IMR-90 (cell line): ENCODE data around the gene FRY. TPM values are rescaled to one million over a fixed set of nuclear protein-coding genes. Genes with fewer than 3 reads are reported as not detected.

ENCODE experiments used
- ATAC-seq: fragments of 200-7000 bp; cut with Tn5 transposase; 2 replicates; pipeline ENCODE4 v1.9.1; 2020; ENCODE audit warnings: low read depth, mild to moderate bottlenecking, moderate library complexity
- BruUV-seq: library from RNA; stranded (reverse); fragments of 400-500 nt; replicated peaks from 2 replicates; lab custom pipeline; 2021; lab: Mats Ljungman, UMichigan
- CTCF ChIA-PET: fragments of 300-600 bp; formaldehyde crosslinking; extraction: SDS; loops from one replicate; lab custom pipeline; 2021; ENCODE audit warnings: antibody characterized with exemption; lab: Yijun Ruan, JAX
- POLR2A ChIA-PET: fragments of 300-600 bp; sonication (Branson Sonifier 250); formaldehyde crosslinking; loops from one replicate; lab custom pipeline; 2022; ENCODE audit warnings: antibody characterized with exemption; ENCODE audit not compliant: unreplicated experiment; lab: Charles Lee
- DNase-seq: peaks from one replicate; pipeline ENCODE4 v3.0.0; 2013
- H2AFZ ChIP-seq: replicated peaks from 2 replicates; pipeline ENCODE3; 2013; ENCODE audit warnings: low read length, mild to moderate bottlenecking; ENCODE audit not compliant: poor library complexity
- H2AK5ac ChIP-seq: 2 replicates; pipeline ENCODE4 v1.6.1; 2013; ENCODE audit warnings: low read depth, low read length, inconsistent platforms
- H2AK9ac ChIP-seq: replicated peaks from 2 replicates; pipeline ENCODE3; 2013; ENCODE audit warnings: mild to moderate bottlenecking, low read depth, low read length, moderate library complexity; ENCODE audit not compliant: poor library complexity
- H2BK120ac ChIP-seq: 2 replicates; pipeline ENCODE4 v1.6.1; 2013; ENCODE audit warnings: low read depth, low read length, inconsistent platforms
- H2BK15ac ChIP-seq: 3 replicates; pipeline ENCODE4 v1.6.1; 2013; ENCODE audit warnings: low read depth, low read length, inconsistent platforms
- H2BK20ac ChIP-seq: 2 replicates; pipeline ENCODE4 v1.6.1; 2013; ENCODE audit warnings: low read depth, mild to moderate bottlenecking, inconsistent platforms, low read length, moderate library complexity
- H2BK5ac ChIP-seq: 2 replicates; pipeline ENCODE4 v1.6.1; 2013; ENCODE audit warnings: mild to moderate bottlenecking, low read depth, low read length, inconsistent platforms; ENCODE audit not compliant: poor library complexity, severe bottlenecking
- H3K14ac ChIP-seq: replicated peaks from 2 replicates; pipeline ENCODE4 v1.6.1; 2013; ENCODE audit warnings: low read depth, low read length, inconsistent platforms
- H3K18ac ChIP-seq: 2 replicates; pipeline ENCODE4 v1.6.1; 2013; ENCODE audit warnings: low read depth, low read length, control low read depth
- H3K23ac ChIP-seq: 2 replicates; pipeline ENCODE4 v1.6.1; 2013; ENCODE audit warnings: low read depth, low read length, inconsistent platforms
- H3K27ac ChIP-seq: 2 replicates; pipeline ENCODE4 v1.5.1; 2013; ENCODE audit warnings: mild to moderate bottlenecking, control low read depth, low read length; ENCODE audit not compliant: insufficient read depth
- H3K27me3 ChIP-seq: 2 replicates; pipeline ENCODE4 v1.6.1; 2013; ENCODE audit warnings: low read length; ENCODE audit not compliant: control insufficient read depth, insufficient read depth
- H3K36me3 ChIP-seq: 2 replicates; pipeline ENCODE4 v1.6.1; 2013; ENCODE audit warnings: low read length, mixed read lengths; ENCODE audit not compliant: control insufficient read depth, insufficient read depth
- H3K4ac ChIP-seq: 2 replicates; pipeline ENCODE4 v1.6.1; 2013; ENCODE audit warnings: low read depth, low read length, inconsistent platforms
- H3K4me1 ChIP-seq: 2 replicates; pipeline ENCODE4 v1.6.1; 2013; ENCODE audit warnings: low read length, mixed read lengths; ENCODE audit not compliant: control insufficient read depth, insufficient read depth
- H3K4me2 ChIP-seq: 2 replicates; pipeline ENCODE4 v1.6.1; 2013; ENCODE audit warnings: low read depth, mild to moderate bottlenecking, control low read depth, low read length, moderate library complexity
- H3K4me3 ChIP-seq: 2 replicates; pipeline ENCODE4 v1.5.1; 2013; ENCODE audit warnings: low read depth, mild to moderate bottlenecking, control low read depth, low read length, moderate library complexity; ENCODE audit not compliant: insufficient read depth
- H3K56ac ChIP-seq: 2 replicates; pipeline ENCODE4 v1.6.1; 2013; ENCODE audit warnings: low read length, inconsistent platforms; ENCODE audit not compliant: insufficient read depth; ENCODE audit errors: extremely low read depth
- H3K79me1 ChIP-seq, 2 experiments: 2 replicates each; pipeline ENCODE4 v1.6.1; 2013; ENCODE audit warnings: low read length in 2 of 2, inconsistent platforms in 1 of 2, low read depth in 1 of 2
- H3K9ac ChIP-seq: 2 replicates; pipeline ENCODE4 v1.6.1; 2013; ENCODE audit warnings: low read depth, low read length, control low read depth
- H3K9me1 ChIP-seq: 2 replicates; pipeline ENCODE4 v1.6.1; 2013; ENCODE audit warnings: low read length, inconsistent platforms; ENCODE audit not compliant: insufficient read depth
- H3K9me3 ChIP-seq: 2 replicates; pipeline ENCODE4 v1.6.1; 2013; ENCODE audit warnings: low read length; ENCODE audit not compliant: control insufficient read depth, insufficient read depth
- H4K20me1 ChIP-seq: 2 replicates; pipeline ENCODE4 v1.6.1; 2013; ENCODE audit warnings: low read length, inconsistent platforms; ENCODE audit not compliant: insufficient read depth
- H4K5ac ChIP-seq: 2 replicates; pipeline ENCODE4 v1.6.1; 2013; ENCODE audit warnings: mild to moderate bottlenecking, low read depth, low read length, control low read depth
- H4K8ac ChIP-seq, 2 experiments: 2 replicates each; pipeline ENCODE4 v1.6.1; 2013; ENCODE audit warnings: low read depth in 2 of 2, low read length in 2 of 2, control low read depth in 1 of 2, inconsistent platforms in 1 of 2
- H4K91ac ChIP-seq: 2 replicates; pipeline ENCODE4 v1.6.1; 2013; ENCODE audit warnings: low read depth, low read length, inconsistent platforms; ENCODE audit not compliant: insufficient read depth
- BHLHE40 ChIP-seq: fragments of 150-350 bp; IDR thresholded peaks from 2 replicates; pipeline ENCODE4 v1.6.1; 2016; ENCODE audit warnings: mild to moderate bottlenecking, low read depth, low read length
- CEBPB ChIP-seq: IDR thresholded peaks from 2 replicates; pipeline ENCODE4 v1.6.1; 2012; ENCODE audit warnings: low read depth, low read length, improper control_type of control experiment
- CHD1 ChIP-seq: IDR thresholded peaks from 2 replicates; pipeline ENCODE4 v1.6.1; 2012; ENCODE audit warnings: low read depth, low read length, improper control_type of control experiment
- CTCF ChIP-seq: conservative IDR thresholded peaks from 2 replicates; pipeline ENCODE4 v1.5.1; 2012; ENCODE audit warnings: mild to moderate bottlenecking, low read depth, low read length, improper control_type of control experiment
- ELK1 ChIP-seq: fragments of 150-350 bp; IDR thresholded peaks from 2 replicates; pipeline ENCODE4 v1.6.1; 2016; ENCODE audit warnings: low read depth, mild to moderate bottlenecking, low read length, moderate library complexity, borderline replicate concordance
- FOS ChIP-seq: fragments of 150-350 bp; IDR thresholded peaks from 2 replicates; pipeline ENCODE4 v1.6.1; 2016; ENCODE audit warnings: low read depth, low read length
- MAFK ChIP-seq: IDR thresholded peaks from 2 replicates; pipeline ENCODE4 v1.6.1; 2012; ENCODE audit warnings: low read depth, low read length, improper control_type of control experiment
- MAZ ChIP-seq: IDR thresholded peaks from 2 replicates; pipeline ENCODE4 v1.6.1; 2012; ENCODE audit warnings: low read depth, mild to moderate bottlenecking, low read length, improper control_type of control experiment, moderate library complexity, borderline replicate concordance
- MXI1 ChIP-seq: IDR thresholded peaks from 2 replicates; pipeline ENCODE4 v1.6.1; 2012; ENCODE audit warnings: low read depth, mild to moderate bottlenecking, low read length, moderate library complexity, borderline replicate concordance
- RAD21 ChIP-seq: IDR thresholded peaks from 2 replicates; pipeline ENCODE4 v1.6.1; 2012; ENCODE audit warnings: low read length, improper control_type of control experiment
- RCOR1 ChIP-seq: IDR thresholded peaks from 2 replicates; pipeline ENCODE4 v1.6.1; 2012; ENCODE audit warnings: mild to moderate bottlenecking, low read length, improper control_type of control experiment; ENCODE audit not compliant: insufficient replicate concordance
- RFX5 ChIP-seq: IDR thresholded peaks from 2 replicates; pipeline ENCODE4 v1.8.0; 2012; ENCODE audit warnings: low read depth, mild to moderate bottlenecking, low read length, moderate library complexity
- USF2 ChIP-seq: fragments of 150-350 bp; IDR thresholded peaks from 2 replicates; pipeline ENCODE4 v1.6.1; 2017; ENCODE audit warnings: mild to moderate bottlenecking, antibody characterized with exemption, low read length, low read depth
- WGBS, 2 experiments: methylation state at CpG; one replicate each; pipeline versions ENCODE4 v1.1.5 to v1.1.7; 2013; ENCODE audit warnings: missing lambda C conversion rate in 2 of 2; ENCODE audit not compliant: insufficient read length in 1 of 2; ENCODE audit errors: extremely low coverage in 2 of 2; 5-methylcytosine and 5-hydroxymethylcytosine counted together
- dilution Hi-C: fragments of 300-500 bp; cut with HindIII; formaldehyde crosslinking; loops from one replicate; pipeline ENCODE4 v1.14.3; 2018; ENCODE audit warnings: low sequenced_read_pairs; ENCODE audit not compliant: unreplicated experiment
- in situ Hi-C: fragments of 300-500 bp; cut with MboI; formaldehyde crosslinking; loops from 3 replicates; pipeline ENCODE4 v1.14.3; 2019; ENCODE audit warnings: low sequenced_read_pairs, inconsistent platforms, mixed read lengths
- intact Hi-C: fragments of 100-400 bp; cut with micrococcal nuclease; formaldehyde crosslinking; loops from 2 replicates; pipeline ENCODE4 v1.10.0; 2022
- polyA plus RNA-seq, 3 experiments: library from polyadenylated mRNA; depleted of rRNA; stranded (reverse); fragments of >200 nt; gene quantifications; 2 replicates each; pipeline ENCODE4 v1.2.3, GENCODE V29; 2012; ENCODE audit warnings: low replicate concordance in 1 of 3
- total RNA-seq: library from RNA; depleted of rRNA; stranded (reverse); fragments of >200 nt; gene quantifications from 2 replicates; pipeline ENCODE4 v1.2.3, GENCODE V29; 2012

The FRY gene
- total and polyA plus RNA-seq, 2 of the 4 experiments (the other 2 are of a cell fraction) = 3.0 to 4.8 TPM

GRCh38 chr13:32147976-32148375, 116.4 kb downstream of the FRY start:
- no peak overlapping the region for H3K9ac ChIP-seq
- H3K79me1 ChIP-seq = no peaks in the 10 kb centered on the region
- H2AK5ac ChIP-seq = no peak overlapping the region
- no peak overlapping the region for H3K27ac ChIP-seq
- no peaks in the 10 kb centered on the region for H3K27me3 ChIP-seq
- no peak overlapping the region for H3K18ac ChIP-seq
- H3K14ac ChIP-seq = no peak overlapping the region
- in situ Hi-C loops (no loop called here), dilution Hi-C loops (no loop called here), intact Hi-C loops (no loop called here)
- TF ChIP-seq MAZ = no peak
- no peak for TF ChIP-seq CTCF
- TF ChIP-seq CEBPB = no peak
- no peak for TF ChIP-seq BHLHE40
- no peak for TF ChIP-seq USF2
- TF ChIP-seq ELK1 = no peak
- TF ChIP-seq FOS = no peak
- TF ChIP-seq RFX5 = no peak
- TF ChIP-seq RAD21 = no peak
- TF ChIP-seq MXI1 = no peak
- no peak for TF ChIP-seq MAFK
- no peak for TF ChIP-seq RCOR1
- TF ChIP-seq CHD1 = no peak
- no peak for ATAC-seq
- H2AFZ ChIP-seq = no peak overlapping the region
- ChIA-PET CTCF (no interaction called here), POLR2A (no interaction called here)
- no peak overlapping the region for H3K56ac ChIP-seq
- peaks cover 3% of the 10 kb centered on the region; the same call in 1 of the 2 replicates for H3K4me1 ChIP-seq
- H2BK5ac ChIP-seq = no peak overlapping the region
- no peaks in the 10 kb centered on the region; the same call in 1 of the 2 replicates for H3K36me3 ChIP-seq
- no peak overlapping the region for H4K5ac ChIP-seq
- no peak overlapping the region for H2BK15ac ChIP-seq
- no peak overlapping the region for H2BK120ac ChIP-seq
- H3K4ac ChIP-seq = no peak overlapping the region
- H4K8ac ChIP-seq = no peak overlapping the region
- H3K4me3 ChIP-seq = no peak overlapping the region
- H4K91ac ChIP-seq = no peak overlapping the region
- no peak for DNase-seq
- H4K20me1 ChIP-seq = no peaks in the 10 kb centered on the region
- no peaks in the 10 kb centered on the region for H3K9me1 ChIP-seq
- no peak overlapping the region for H2AK9ac ChIP-seq
- no peak overlapping the region for H3K4me2 ChIP-seq
- H3K23ac ChIP-seq = no peak overlapping the region
- H3K9me3 ChIP-seq = no peaks in the 10 kb centered on the region
- H2BK20ac ChIP-seq = no peak overlapping the region
- WGBS, 2 experiments = no CpG with 5 or more reads among the region's 4 CpGs
- no TSS peak for BruUV-seq
